ENCODE results near the gene MRC2.

MRC2 gene

DNA sequence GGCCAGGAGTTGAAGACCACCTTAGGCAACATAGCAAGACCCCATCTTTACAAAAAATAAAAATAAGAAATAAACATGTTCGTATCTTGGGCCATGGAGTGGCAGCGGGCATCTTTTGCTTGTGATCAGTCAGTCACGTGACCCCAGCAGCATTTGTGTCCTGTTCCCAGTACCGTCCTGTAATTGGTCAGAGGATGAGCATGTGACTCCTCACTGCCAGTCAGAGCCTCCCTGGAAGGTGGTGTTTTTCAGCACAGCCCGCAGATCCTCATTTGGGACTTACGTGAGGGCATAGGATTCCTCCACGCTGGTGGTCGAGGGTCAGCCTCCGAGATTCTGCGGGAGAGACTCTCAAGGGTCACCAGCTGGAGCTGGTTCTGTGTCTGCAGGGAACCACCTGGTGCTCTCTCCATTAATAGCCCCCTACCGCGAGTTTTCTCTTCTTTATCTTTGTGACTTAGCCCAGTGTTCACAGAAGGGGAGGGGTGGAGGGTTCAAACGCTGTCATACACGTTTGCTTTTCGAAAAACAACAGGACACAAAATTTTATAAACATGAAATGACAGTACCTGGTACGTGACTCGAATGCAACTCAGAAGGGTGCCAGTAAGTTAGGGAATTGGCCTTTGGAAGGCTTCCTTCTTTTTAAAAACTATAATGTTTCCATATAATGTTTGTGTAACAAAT, 17.2 kb downstream of the MRC2 start:
- peak; percentile 84 for TF ChIP-seq ZFP3 (CRISPR knock-in tag; IDR thresholded peaks at IDR 0.05)
- TF ChIP-seq, protein P1, sequence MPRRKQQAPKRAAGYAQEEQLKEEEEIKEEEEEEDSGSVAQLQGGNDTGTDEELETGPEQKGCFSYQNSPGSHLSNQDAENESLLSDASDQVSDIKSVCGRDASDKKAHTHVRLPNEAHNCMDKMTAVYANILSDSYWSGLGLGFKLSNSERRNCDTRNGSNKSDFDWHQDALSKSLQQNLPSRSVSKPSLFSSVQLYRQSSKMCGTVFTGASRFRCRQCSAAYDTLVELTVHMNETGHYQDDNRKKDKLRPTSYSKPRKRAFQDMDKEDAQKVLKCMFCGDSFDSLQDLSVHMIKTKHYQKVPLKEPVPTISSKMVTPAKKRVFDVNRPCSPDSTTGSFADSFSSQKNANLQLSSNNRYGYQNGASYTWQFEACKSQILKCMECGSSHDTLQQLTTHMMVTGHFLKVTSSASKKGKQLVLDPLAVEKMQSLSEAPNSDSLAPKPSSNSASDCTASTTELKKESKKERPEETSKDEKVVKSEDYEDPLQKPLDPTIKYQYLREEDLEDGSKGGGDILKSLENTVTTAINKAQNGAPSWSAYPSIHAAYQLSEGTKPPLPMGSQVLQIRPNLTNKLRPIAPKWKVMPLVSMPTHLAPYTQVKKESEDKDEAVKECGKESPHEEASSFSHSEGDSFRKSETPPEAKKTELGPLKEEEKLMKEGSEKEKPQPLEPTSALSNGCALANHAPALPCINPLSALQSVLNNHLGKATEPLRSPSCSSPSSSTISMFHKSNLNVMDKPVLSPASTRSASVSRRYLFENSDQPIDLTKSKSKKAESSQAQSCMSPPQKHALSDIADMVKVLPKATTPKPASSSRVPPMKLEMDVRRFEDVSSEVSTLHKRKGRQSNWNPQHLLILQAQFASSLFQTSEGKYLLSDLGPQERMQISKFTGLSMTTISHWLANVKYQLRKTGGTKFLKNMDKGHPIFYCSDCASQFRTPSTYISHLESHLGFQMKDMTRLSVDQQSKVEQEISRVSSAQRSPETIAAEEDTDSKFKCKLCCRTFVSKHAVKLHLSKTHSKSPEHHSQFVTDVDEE (CRISPR knock-in tag; IDR thresholded peaks at IDR 0.05), result peak; percentile 52; the same call in 1 of the 2 replicates
- TF ChIP-seq, protein P2, sequence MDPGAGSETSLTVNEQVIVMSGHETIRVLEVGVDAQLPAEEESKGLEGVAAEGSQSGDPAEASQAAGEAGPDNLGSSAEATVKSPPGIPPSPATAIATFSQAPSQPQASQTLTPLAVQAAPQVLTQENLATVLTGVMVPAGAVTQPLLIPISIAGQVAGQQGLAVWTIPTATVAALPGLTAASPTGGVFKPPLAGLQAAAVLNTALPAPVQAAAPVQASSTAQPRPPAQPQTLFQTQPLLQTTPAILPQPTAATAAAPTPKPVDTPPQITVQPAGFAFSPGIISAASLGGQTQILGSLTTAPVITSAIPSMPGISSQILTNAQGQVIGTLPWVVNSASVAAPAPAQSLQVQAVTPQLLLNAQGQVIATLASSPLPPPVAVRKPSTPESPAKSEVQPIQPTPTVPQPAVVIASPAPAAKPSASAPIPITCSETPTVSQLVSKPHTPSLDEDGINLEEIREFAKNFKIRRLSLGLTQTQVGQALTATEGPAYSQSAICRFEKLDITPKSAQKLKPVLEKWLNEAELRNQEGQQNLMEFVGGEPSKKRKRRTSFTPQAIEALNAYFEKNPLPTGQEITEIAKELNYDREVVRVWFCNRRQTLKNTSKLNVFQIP (CRISPR knock-in tag; IDR thresholded peaks at IDR 0.05; ENCODE audit: borderline replicate concordance, low read depth), result no peak; the same call in 1 of the 2 replicates
- TF ChIP-seq ZNF70 (CRISPR knock-in tag; IDR thresholded peaks at IDR 0.05), result no peak
- peak; percentile 8; the same call in 1 of the 2 replicates for TF ChIP-seq ESRRG (CRISPR knock-in tag; IDR thresholded peaks at IDR 0.05)
- no peak for TF ChIP-seq ARNTL (CRISPR knock-in tag; IDR thresholded peaks at IDR 0.05; ENCODE audit: borderline replicate concordance, low read depth)
- TF ChIP-seq, protein P3, sequence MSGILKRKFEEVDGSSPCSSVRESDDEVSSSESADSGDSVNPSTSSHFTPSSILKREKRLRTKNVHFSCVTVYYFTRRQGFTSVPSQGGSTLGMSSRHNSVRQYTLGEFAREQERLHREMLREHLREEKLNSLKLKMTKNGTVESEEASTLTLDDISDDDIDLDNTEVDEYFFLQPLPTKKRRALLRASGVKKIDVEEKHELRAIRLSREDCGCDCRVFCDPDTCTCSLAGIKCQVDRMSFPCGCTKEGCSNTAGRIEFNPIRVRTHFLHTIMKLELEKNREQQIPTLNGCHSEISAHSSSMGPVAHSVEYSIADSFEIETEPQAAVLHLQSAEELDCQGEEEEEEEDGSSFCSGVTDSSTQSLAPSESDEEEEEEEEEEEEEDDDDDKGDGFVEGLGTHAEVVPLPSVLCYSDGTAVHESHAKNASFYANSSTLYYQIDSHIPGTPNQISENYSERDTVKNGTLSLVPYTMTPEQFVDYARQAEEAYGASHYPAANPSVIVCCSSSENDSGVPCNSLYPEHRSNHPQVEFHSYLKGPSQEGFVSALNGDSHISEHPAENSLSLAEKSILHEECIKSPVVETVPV (CRISPR knock-in tag; IDR thresholded peaks at IDR 0.05), result 0 out of 2 replicates have a peak, but pooled peaks have one; percentile 12
- TF ChIP-seq ZNF8 (CRISPR knock-in tag; IDR thresholded peaks at IDR 0.05), result no peak
- TF ChIP-seq SNAI2 (CRISPR knock-in tag; IDR thresholded peaks at IDR 0.05), result peak; percentile 91
- TF ChIP-seq TOX (CRISPR knock-in tag; IDR thresholded peaks at IDR 0.05; ENCODE audit: borderline replicate concordance), result no peak
- peak; percentile 28; the same call in 1 of the 2 replicates for TF ChIP-seq ISL1 (CRISPR knock-in tag; IDR thresholded peaks at IDR 0.05)
- no peak for TF ChIP-seq ZC3H10 (CRISPR knock-in tag; IDR thresholded peaks at IDR 0.05)
- TF ChIP-seq, protein P4, sequence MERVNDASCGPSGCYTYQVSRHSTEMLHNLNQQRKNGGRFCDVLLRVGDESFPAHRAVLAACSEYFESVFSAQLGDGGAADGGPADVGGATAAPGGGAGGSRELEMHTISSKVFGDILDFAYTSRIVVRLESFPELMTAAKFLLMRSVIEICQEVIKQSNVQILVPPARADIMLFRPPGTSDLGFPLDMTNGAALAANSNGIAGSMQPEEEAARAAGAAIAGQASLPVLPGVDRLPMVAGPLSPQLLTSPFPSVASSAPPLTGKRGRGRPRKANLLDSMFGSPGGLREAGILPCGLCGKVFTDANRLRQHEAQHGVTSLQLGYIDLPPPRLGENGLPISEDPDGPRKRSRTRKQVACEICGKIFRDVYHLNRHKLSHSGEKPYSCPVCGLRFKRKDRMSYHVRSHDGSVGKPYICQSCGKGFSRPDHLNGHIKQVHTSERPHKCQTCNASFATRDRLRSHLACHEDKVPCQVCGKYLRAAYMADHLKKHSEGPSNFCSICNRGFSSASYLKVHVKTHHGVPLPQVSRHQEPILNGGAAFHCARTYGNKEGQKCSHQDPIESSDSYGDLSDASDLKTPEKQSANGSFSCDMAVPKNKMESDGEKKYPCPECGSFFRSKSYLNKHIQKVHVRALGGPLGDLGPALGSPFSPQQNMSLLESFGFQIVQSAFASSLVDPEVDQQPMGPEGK (CRISPR knock-in tag; IDR thresholded peaks at IDR 0.05; ENCODE audit: borderline replicate concordance), result 0 out of 2 replicates have a peak, but pooled peaks have one; percentile 21
- TF ChIP-seq CSDC2 (CRISPR knock-in tag; IDR thresholded peaks at IDR 0.05), result peak; percentile 67; the same call in 1 of the 2 replicates
- no peak for TF ChIP-seq ZNF565 (CRISPR knock-in tag; conservative IDR thresholded peaks at IDR 0.05; ENCODE audit: low read depth)
- no peak for TF ChIP-seq GLIS3 (CRISPR knock-in tag; IDR thresholded peaks at IDR 0.05)
- peak; percentile 89 for ATAC-seq

DNA sequence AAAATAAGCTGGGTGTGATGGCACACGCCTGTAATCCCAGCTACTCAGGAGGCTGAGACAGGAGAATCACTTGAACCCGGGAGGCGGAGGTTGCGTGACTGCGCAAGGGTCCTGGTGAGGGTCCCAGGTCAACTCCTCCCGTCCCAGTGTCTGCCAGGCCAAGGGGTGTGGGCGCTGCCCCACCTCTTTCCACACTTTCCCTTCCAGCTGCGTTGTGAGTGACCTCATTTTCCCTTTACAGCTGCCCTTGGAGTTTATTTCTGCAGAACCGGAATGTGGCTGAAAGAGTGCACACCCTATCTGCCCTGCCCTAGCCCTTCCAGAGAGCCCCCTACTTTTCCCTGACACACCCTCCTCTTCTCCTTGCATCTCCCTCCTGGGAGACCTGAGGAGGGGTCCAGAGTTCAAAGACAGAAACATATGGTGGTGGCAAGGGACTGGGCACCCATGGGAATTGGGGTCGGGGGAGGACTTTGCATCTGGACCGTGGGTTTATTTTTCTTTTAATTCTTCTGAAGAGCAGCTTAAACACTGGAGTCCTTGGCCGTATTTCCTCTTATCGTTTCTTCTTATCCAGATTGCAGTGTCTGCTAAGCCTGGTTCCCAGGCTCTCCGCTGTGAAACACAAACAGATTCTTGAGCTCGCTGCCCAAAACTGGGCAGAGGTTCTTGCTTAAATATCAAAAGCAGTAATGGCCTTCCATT, 20.9 kb downstream of the MRC2 start:
- no peak for ATAC-seq

More for the DNA sequence above, 20.9 kb downstream of the MRC2 start:
- TF ChIP-seq ZC3H10 (CRISPR knock-in tag; IDR thresholded peaks at IDR 0.05), result no peak
- no peak for TF ChIP-seq TOX (CRISPR knock-in tag; IDR thresholded peaks at IDR 0.05; ENCODE audit: borderline replicate concordance)
- TF ChIP-seq OSR1 (CRISPR knock-in tag; IDR thresholded peaks at IDR 0.05), result no peak
- TF ChIP-seq, protein P2 (CRISPR knock-in tag; IDR thresholded peaks at IDR 0.05; ENCODE audit: borderline replicate concordance, low read depth), result no peak
- no peak for TF ChIP-seq SNAI2 (CRISPR knock-in tag; IDR thresholded peaks at IDR 0.05)
- TF ChIP-seq ZNF70 (CRISPR knock-in tag; IDR thresholded peaks at IDR 0.05), result no peak
- no peak for TF ChIP-seq ZFP30 (CRISPR knock-in tag; IDR thresholded peaks at IDR 0.05)
- TF ChIP-seq BACH2 (CRISPR knock-in tag; IDR thresholded peaks at IDR 0.05; ENCODE audit: borderline replicate concordance), result no peak
- TF ChIP-seq ESRRG (CRISPR knock-in tag; IDR thresholded peaks at IDR 0.05), result no peak
- no peak for TF ChIP-seq RARB (CRISPR knock-in tag; IDR thresholded peaks at IDR 0.05)
- no peak for TF ChIP-seq ISL1 (CRISPR knock-in tag; IDR thresholded peaks at IDR 0.05)
- no peak for TF ChIP-seq ZFP3 (CRISPR knock-in tag; IDR thresholded peaks at IDR 0.05)
- TF ChIP-seq CSDC2 (CRISPR knock-in tag; IDR thresholded peaks at IDR 0.05), result no peak
- TF ChIP-seq, protein P5, sequence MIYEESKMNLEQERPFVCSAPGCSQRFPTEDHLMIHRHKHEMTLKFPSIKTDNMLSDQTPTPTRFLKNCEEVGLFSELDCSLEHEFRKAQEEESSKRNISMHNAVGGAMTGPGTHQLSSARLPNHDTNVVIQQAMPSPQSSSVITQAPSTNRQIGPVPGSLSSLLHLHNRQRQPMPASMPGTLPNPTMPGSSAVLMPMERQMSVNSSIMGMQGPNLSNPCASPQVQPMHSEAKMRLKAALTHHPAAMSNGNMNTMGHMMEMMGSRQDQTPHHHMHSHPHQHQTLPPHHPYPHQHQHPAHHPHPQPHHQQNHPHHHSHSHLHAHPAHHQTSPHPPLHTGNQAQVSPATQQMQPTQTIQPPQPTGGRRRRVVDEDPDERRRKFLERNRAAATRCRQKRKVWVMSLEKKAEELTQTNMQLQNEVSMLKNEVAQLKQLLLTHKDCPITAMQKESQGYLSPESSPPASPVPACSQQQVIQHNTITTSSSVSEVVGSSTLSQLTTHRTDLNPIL (CRISPR knock-in tag; IDR thresholded peaks at IDR 0.05; ENCODE audit: low read depth), result no peak

Measured in SK-N-SH treated with all-trans-retinoic acid at 6 μM for 48 hours (cell line).